Suprapubic skin (tissue), 4 donors: Measurements from ENCODE around the gene NFATC3. TPM values are rescaled to one million over a fixed set of nuclear protein-coding genes. Genes with fewer than 3 reads are reported as not detected.

Source experiments
- DNase-seq, 2 donors: peaks; one replicate each; pipeline ENCODE4 v3.0.0-alpha.2; 2019; ENCODE audit warnings: low spot score in 2 of 2
- H3K27ac ChIP-seq: fragments of 200-600 bp; sonication (generic); one replicate; pipeline ENCODE4 v1.5.1; 2019
- H3K27me3 ChIP-seq: fragments of 200-600 bp; sonication (generic); one replicate; pipeline ENCODE4 v1.5.1; 2019
- H3K36me3 ChIP-seq: fragments of 200-600 bp; sonication (generic); one replicate; pipeline ENCODE4 v1.5.1; 2019
- H3K4me1 ChIP-seq: fragments of 200-600 bp; sonication (generic); one replicate; pipeline ENCODE4 v1.5.1; 2019
- H3K4me3 ChIP-seq: fragments of 200-600 bp; sonication (generic); one replicate; pipeline ENCODE4 v1.5.1; 2019; ENCODE audit warnings: mild to moderate bottlenecking
- H3K9me3 ChIP-seq: fragments of 200-600 bp; sonication (generic); one replicate; pipeline ENCODE4 v1.5.1; 2019
- EP300 ChIP-seq: sonication (generic); formaldehyde crosslinking; IDR thresholded peaks from one replicate; pipeline ENCODE4 v1.6.1; 2017; ENCODE audit warnings: antibody characterized with exemption
- POLR2A ChIP-seq, 2 donors: fragments of 450-650 bp; IDR thresholded peaks; one replicate each; pipeline ENCODE4 v1.6.1; 2017; ENCODE audit warnings: antibody characterized with exemption in 2 of 2, mild to moderate bottlenecking in 2 of 2, moderate library complexity in 2 of 2
- POLR2AphosphoS5 ChIP-seq, 3 donors: sonication (generic); formaldehyde crosslinking; IDR thresholded peaks; one replicate each; pipeline ENCODE4 v1.6.1; 2017; ENCODE audit warnings: antibody characterized with exemption in 3 of 3
- WGBS: methylation state at CpG from one replicate; pipeline ENCODE4 v1.1.5; 2018; 5-methylcytosine and 5-hydroxymethylcytosine counted together
- total RNA-seq, 4 donors: library from RNA; depleted of rRNA; stranded (reverse); fragments of >200 nt; gene quantifications; one replicate each; pipeline ENCODE4 v1.1.0, GENCODE V29; 2016
- TF ChIP-seq, protein P1 (sequence below), 2 donors: fragments of 200-600 bp in 1 of 2; fragments of 450-650 bp in 1 of 2; sonication (generic) in 1 of 2; IDR thresholded peaks; one replicate each; pipeline ENCODE4 v1.5.1; 2016 to 2019; ENCODE audit warnings: antibody characterized with exemption in 2 of 2, mild to moderate bottlenecking in 1 of 2, moderate library complexity in 1 of 2

Gene NFATC3
- total RNA-seq: 10 to 100 TPM; 32.7 to 58.1 (median 36.9) TPM

DNA sequence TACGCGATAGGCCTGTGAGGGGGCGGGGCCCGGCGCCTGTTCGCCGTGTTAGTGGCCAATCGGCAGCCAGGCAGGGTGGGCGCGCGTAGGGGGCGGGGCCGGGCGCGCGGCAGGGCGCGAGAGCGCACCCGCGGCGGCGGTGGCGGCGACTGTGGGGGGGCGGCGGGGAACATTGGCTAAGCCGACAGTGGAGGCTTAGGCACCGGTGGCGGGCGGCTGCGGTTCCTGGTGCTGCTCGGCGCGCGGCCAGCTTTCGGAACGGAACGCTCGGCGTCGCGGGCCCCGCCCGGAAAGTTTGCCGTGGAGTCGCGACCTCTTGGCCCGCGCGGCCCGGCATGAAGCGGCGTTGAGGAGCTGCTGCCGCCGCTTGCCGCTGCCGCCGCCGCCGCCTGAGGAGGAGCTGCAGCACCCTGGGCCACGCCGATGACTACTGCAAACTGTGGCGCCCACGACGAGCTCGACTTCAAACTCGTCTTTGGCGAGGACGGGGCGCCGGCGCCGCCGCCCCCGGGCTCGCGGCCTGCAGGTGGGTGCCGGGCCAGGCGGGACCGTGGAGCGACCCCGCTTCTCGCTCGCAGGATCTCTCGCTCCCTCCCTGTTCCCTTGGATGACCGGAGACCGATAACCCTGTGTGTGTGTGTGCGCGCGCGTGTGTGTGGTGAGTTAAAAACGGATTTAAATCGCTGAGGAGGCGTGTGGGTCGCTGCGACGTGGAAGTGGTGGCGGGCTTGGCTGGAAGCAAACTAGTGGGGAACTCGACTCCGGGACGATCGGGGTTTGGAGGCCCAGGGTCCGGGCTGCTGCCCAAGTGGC is at the start of gene NFATC3:
NFATC3 (plus strand) TSS at position 112 of the 813 bp plus-strand sequence; CDS start at position 424, 312 bp downstream.
- WGBS: 0% methylated on average over 25 of the region's 104 CpGs
- TF ChIP-seq EP300: no peak
- TF ChIP-seq, protein P1, sequence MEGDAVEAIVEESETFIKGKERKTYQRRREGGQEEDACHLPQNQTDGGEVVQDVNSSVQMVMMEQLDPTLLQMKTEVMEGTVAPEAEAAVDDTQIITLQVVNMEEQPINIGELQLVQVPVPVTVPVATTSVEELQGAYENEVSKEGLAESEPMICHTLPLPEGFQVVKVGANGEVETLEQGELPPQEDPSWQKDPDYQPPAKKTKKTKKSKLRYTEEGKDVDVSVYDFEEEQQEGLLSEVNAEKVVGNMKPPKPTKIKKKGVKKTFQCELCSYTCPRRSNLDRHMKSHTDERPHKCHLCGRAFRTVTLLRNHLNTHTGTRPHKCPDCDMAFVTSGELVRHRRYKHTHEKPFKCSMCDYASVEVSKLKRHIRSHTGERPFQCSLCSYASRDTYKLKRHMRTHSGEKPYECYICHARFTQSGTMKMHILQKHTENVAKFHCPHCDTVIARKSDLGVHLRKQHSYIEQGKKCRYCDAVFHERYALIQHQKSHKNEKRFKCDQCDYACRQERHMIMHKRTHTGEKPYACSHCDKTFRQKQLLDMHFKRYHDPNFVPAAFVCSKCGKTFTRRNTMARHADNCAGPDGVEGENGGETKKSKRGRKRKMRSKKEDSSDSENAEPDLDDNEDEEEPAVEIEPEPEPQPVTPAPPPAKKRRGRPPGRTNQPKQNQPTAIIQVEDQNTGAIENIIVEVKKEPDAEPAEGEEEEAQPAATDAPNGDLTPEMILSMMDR (IDR thresholded peaks at IDR 0.05): no peak
- TF ChIP-seq POLR2AphosphoS5 (IDR thresholded peaks at IDR 0.05): peak in 1 of 3 donors; percentile 36
- TF ChIP-seq POLR2A (IDR thresholded peaks at IDR 0.05): peak in 1 of 2 donors; percentile 45
- Histone ChIP-seq H3K9me3 (no peaks in the 10 kb centered on the region), H3K4me1 (peaks cover 78% of the 10 kb centered on the region), H3K27ac (peak within 1 kb of the TSS; percentile 95), H3K27me3 (no peaks in the 10 kb centered on the region), H3K4me3 (peak within 1 kb of the TSS; percentile 84), H3K36me3 (no peaks in the 10 kb centered on the region)
- peak; percentile 99 to 100 for DNase-seq

DNA sequence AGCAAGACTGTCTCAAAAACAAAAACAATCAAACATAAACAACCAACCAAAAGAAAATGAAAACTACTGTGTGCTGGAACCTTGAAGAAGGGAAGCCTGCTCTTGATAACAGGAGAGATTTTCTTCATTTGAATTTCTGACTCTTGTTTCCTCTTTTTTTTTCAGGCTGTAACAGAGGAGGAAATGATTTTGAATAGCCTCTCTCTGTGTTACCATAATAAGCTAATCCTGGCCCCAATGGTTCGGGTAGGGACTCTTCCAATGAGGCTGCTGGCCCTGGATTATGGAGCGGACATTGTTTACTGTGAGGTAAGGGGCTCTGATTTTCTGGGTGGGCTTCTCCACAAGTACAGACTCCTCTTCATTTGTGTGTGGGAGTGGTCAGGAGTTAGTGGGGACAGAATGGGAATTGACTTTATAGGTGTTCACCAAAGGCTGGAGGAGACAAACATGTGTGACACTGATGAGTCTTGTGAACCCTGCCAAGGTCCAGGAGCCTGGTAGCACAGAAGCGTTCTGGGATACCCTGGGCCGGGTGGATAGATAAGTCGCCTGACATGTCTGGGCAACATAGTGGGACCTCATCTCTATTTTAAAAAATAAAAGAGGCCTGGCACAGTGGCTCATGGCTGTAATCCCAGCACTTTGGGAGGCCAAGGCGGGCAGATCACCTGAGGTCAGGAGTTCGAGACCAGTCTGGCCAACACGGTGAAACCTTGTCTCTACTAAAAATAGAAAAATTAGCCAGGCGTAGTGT is 47.2 kb upstream of the NFATC3 start:
- Histone ChIP-seq H3K27ac (no peak overlapping the region), H3K4me3 (no peak overlapping the region), H3K4me1 (no peaks in the 10 kb centered on the region), H3K9me3 (no peaks in the 10 kb centered on the region), H3K27me3 (no peaks in the 10 kb centered on the region), H3K36me3 (peaks cover 13% of the 10 kb centered on the region)
- DNase-seq: no peak
- 90% methylated on average over 9 of the region's 9 CpGs for WGBS
- no peak for TF ChIP-seq EP300
- TF ChIP-seq POLR2AphosphoS5 (IDR thresholded peaks at IDR 0.05): no peak
- TF ChIP-seq, protein P1 (IDR thresholded peaks at IDR 0.05): no peak
- TF ChIP-seq POLR2A (IDR thresholded peaks at IDR 0.05): no peak

DNA sequence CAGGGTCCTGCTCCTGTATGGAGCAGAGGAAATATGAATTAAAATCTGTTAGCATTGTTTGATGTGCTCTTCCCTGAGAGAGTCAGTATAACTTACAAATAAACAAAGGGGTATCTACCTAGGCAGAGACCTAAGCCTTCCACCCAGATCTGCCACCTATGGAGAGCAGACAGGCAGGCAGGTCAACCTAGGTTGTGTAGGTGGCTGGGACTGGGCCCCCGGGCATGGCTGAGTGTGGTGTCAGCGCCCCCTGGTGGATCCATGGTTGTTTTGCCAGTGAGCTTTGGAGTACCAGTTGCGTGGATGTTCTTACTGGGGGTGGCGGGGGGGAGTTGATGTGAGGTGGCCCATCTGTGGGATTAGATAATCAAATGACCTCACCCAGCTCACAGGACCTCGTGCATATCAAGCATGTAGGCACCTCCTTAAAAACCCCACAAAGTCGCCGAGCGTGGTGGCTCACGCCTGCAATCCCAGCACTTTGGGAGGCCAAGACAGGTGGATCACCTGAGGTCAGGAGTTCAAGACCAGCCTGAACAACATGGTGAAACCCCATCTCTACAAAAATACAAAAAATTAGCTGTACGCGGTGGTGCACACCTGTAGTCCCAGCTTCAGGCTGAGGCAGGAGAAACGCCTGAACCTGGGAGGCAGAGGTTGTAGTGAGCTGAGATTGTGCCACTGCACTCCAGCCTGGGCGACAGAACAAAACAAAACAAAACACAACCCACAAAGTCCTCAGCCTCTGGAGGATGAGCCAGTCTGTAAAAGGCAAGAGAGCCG is 44.5 kb upstream of the NFATC3 start:
- no peaks in the 10 kb centered on the region for H3K27me3 ChIP-seq
- H3K9me3 ChIP-seq: no peaks in the 10 kb centered on the region
- DNase-seq: peak; percentile 86 to 91
- no peak overlapping the region for H3K27ac ChIP-seq
- no peak overlapping the region for H3K4me3 ChIP-seq
- peaks cover 18% of the 10 kb centered on the region for H3K36me3 ChIP-seq
- H3K4me1 ChIP-seq: no peaks in the 10 kb centered on the region
- TF ChIP-seq, protein P1 (IDR thresholded peaks at IDR 0.05): peak; percentile 84 to 88
- TF ChIP-seq POLR2A (IDR thresholded peaks at IDR 0.05): no peak
- 69% methylated on average over 12 of the region's 14 CpGs for WGBS

DNA sequence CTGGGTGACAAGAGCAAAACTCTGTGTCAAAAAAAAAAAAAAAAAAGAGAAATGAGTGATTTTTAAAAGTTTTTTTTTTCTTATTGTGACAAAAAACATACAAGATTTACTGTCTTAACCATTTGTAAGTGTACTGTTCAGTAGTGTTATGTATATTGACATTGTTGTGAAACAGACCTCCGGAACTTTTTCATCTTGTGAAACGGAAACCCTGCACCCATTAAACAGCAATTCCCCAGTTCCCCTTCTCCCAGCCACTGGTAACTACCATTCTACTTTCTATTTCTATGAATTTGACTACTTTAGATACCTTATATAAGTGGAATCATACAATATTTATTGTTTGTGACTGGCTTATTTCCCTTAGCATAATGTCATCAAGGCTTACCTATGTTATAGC is 43.4 kb upstream of the NFATC3 start:
- TF ChIP-seq, protein P1 (IDR thresholded peaks at IDR 0.05): no peak
- TF ChIP-seq POLR2AphosphoS5 (IDR thresholded peaks at IDR 0.05): no peak
- no peak for TF ChIP-seq POLR2A (IDR thresholded peaks at IDR 0.05)
- no peak for TF ChIP-seq EP300
- Histone ChIP-seq H3K27me3 (no peaks in the 10 kb centered on the region), H3K4me1 (no peaks in the 10 kb centered on the region), H3K36me3 (peaks cover 13% of the 10 kb centered on the region), H3K9me3 (no peaks in the 10 kb centered on the region), H3K4me3 (no peak overlapping the region), H3K27ac (no peak overlapping the region)
- WGBS: 81% methylated on average over 2 of the region's 2 CpGs
- DNase-seq: no peak
